Measurements from ENCODE around the gene KCNH5. TPM values are rescaled to one million over a fixed set of nuclear protein-coding genes. Genes with fewer than 3 reads are reported as not detected.

Gene KCNH5
- total RNA-seq, 2 experiments from 2014 or later = not detected

DNA sequence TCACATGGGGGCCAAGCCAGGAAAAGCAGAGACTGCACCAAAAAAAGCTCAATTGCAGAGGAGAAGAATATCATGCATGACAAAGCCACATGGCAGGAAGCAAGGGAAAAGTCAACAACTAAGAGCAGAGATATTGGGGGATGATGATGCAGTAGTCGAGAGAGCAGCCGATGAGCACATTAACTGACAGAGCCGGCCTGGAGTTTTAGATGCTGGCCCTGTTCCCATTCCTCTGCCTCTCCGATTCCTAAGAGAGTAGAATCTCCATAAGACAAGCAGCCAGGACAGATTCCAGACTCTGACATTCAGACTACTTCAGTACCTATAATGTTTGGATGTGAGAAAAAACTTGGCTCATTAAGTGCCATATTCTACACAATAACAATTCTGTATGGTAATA lies 155.9 kb downstream of the KCNH5 start:
- H3K27ac ChIP-seq (ENCODE audit: low read depth in 1 of 2, low read length in 2 of 2) = no peak overlapping the region
- Mint-ChIP-seq H3K27me3 (no peaks in the 10 kb centered on the region), H3K36me3 (ENCODE audit: low read depth) (no peaks in the 10 kb centered on the region), H3K27ac (no peak overlapping the region), H3K4me1 (ENCODE audit: low read depth) (no peaks in the 10 kb centered on the region), H3K9me3 (peaks cover 7% of the 10 kb centered on the region), H3K4me3 (no peak overlapping the region)
- no peaks in the 10 kb centered on the region for H3K4me1 ChIP-seq (ENCODE audit: insufficient read depth, low read length)
- TF ChIP-seq, protein P1, sequence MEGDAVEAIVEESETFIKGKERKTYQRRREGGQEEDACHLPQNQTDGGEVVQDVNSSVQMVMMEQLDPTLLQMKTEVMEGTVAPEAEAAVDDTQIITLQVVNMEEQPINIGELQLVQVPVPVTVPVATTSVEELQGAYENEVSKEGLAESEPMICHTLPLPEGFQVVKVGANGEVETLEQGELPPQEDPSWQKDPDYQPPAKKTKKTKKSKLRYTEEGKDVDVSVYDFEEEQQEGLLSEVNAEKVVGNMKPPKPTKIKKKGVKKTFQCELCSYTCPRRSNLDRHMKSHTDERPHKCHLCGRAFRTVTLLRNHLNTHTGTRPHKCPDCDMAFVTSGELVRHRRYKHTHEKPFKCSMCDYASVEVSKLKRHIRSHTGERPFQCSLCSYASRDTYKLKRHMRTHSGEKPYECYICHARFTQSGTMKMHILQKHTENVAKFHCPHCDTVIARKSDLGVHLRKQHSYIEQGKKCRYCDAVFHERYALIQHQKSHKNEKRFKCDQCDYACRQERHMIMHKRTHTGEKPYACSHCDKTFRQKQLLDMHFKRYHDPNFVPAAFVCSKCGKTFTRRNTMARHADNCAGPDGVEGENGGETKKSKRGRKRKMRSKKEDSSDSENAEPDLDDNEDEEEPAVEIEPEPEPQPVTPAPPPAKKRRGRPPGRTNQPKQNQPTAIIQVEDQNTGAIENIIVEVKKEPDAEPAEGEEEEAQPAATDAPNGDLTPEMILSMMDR (IDR thresholded peaks at IDR 0.05) = no peak
- H3K9me3 ChIP-seq (ENCODE audit: control insufficient read depth in 1 of 2, insufficient read depth in 1 of 2, low read length in 2 of 2) = no peaks in the 10 kb centered on the region
- no peak overlapping the region for H3K4me3 ChIP-seq (ENCODE audit: low read length)
- intact Hi-C loops (cut with DNase I, micrococcal nuclease) = no loop called here
- ATAC-seq (ENCODE audit: poor library complexity) (no peak), DNase-seq (no peak)
- H3K36me3 ChIP-seq (ENCODE audit: insufficient read depth, low read length) = no peaks in the 10 kb centered on the region
- H3K27me3 ChIP-seq (ENCODE audit: control insufficient read depth in 1 of 2, insufficient read depth in 2 of 2, low read length in 2 of 2) = no peaks in the 10 kb centered on the region
- ChIA-PET CTCF (no interaction called here), POLR2A (no interaction called here)

- no peaks in the 10 kb centered on the region for H3K27me3 ChIP-seq (ENCODE audit: control insufficient read depth in 1 of 2, insufficient read depth in 2 of 2, low read length in 2 of 2)
- ATAC-seq (ENCODE audit: poor library complexity) (no peak), DNase-seq (no peak)
- H3K4me1 ChIP-seq (ENCODE audit: insufficient read depth, low read length) = no peaks in the 10 kb centered on the region
- Mint-ChIP-seq H3K9me3 (peaks cover 7% of the 10 kb centered on the region), H3K27me3 (no peaks in the 10 kb centered on the region), H3K36me3 (ENCODE audit: low read depth) (no peaks in the 10 kb centered on the region), H3K27ac (no peak overlapping the region), H3K4me1 (ENCODE audit: low read depth) (no peaks in the 10 kb centered on the region), H3K4me3 (no peak overlapping the region)
- intact Hi-C loops (cut with DNase I, micrococcal nuclease) = no loop called here
- no peak overlapping the region for H3K4me3 ChIP-seq (ENCODE audit: low read length)
- POLR2A ChIA-PET = no interaction called here
- no peak overlapping the region for H3K27ac ChIP-seq (ENCODE audit: low read depth in 1 of 2, low read length in 2 of 2)
- H3K9me3 ChIP-seq (ENCODE audit: control insufficient read depth in 1 of 2, insufficient read depth in 1 of 2, low read length in 2 of 2) = no peaks in the 10 kb centered on the region
- CTCF ChIA-PET = no interaction called here
- no peaks in the 10 kb centered on the region for H3K36me3 ChIP-seq (ENCODE audit: insufficient read depth, low read length)
- TF ChIP-seq, protein P1 (IDR thresholded peaks at IDR 0.05) = no peak
Measured at GRCh38 chr14:62886461-62886860, 158.8 kb downstream of the KCNH5 start.

DNA sequence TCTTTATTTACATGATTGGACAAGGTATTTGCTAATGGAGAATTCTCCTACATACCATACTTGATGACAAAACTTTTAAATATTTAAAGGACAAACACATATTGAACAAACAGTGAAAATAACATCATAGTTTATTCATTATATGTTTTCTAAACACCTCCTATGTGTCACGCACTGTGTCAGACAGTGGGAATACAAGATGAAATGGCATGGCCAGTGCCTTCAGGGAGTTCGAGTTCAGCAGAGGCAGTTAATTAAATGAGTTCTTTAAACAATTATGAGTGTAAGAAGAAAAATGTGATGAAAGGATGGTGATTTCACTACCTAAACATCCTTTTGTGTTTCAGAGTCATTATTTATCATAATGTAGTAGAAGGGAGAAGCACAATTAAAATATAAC lies 159.8 kb downstream of the KCNH5 start:
- Histone ChIP-seq H3K27me3 (ENCODE audit: control insufficient read depth in 1 of 2, insufficient read depth in 2 of 2, low read length in 2 of 2) (no peaks in the 10 kb centered on the region), H3K27ac (ENCODE audit: low read depth in 1 of 2, low read length in 2 of 2) (no peak overlapping the region), H3K9me3 (ENCODE audit: control insufficient read depth in 1 of 2, insufficient read depth in 1 of 2, low read length in 2 of 2) (no peaks in the 10 kb centered on the region), H3K4me3 (ENCODE audit: low read length) (no peak overlapping the region), H3K4me1 (ENCODE audit: insufficient read depth, low read length) (no peaks in the 10 kb centered on the region), H3K36me3 (ENCODE audit: insufficient read depth, low read length) (no peaks in the 10 kb centered on the region)
- TF ChIP-seq, protein P1 (IDR thresholded peaks at IDR 0.05) = no peak
- POLR2A ChIA-PET = no interaction called here
- peaks cover 3% of the 10 kb centered on the region for H3K9me3 Mint-ChIP-seq
- ATAC-seq (ENCODE audit: poor library complexity) (no peak), DNase-seq (no peak)
- H3K4me1 Mint-ChIP-seq (ENCODE audit: low read depth) = no peaks in the 10 kb centered on the region
- no peak overlapping the region for H3K4me3 Mint-ChIP-seq
- intact Hi-C loops (cut with DNase I, micrococcal nuclease) = no loop called here
- no peaks in the 10 kb centered on the region for H3K36me3 Mint-ChIP-seq (ENCODE audit: low read depth)
- no peaks in the 10 kb centered on the region for H3K27me3 Mint-ChIP-seq
- CTCF ChIA-PET = no interaction called here
- no peak overlapping the region for H3K27ac Mint-ChIP-seq
